ENCODE measurements around the gene ASB7.

ASB7 gene

DNA sequence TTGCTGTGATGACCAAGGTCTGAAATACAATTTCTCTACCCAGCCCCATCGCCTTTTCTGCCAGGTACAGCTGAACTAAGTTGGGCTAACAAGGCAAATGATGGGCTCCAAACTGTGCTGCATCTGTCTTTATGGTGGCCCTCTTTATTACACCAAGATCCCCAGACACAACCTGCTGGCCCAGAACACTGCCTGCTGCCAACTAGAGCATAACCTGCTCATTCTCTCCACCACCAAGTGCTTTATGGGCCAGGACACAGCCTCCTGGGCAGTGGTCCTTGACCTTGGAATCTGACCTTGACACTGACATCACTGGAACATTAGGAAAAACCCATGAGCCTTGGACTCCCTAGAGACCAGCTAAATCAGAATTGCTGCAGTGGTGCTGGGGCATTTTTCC is 3.7 kb upstream of the ASB7 start:
- DNase-seq (ENCODE audit: low read depth): no peak

DNA sequence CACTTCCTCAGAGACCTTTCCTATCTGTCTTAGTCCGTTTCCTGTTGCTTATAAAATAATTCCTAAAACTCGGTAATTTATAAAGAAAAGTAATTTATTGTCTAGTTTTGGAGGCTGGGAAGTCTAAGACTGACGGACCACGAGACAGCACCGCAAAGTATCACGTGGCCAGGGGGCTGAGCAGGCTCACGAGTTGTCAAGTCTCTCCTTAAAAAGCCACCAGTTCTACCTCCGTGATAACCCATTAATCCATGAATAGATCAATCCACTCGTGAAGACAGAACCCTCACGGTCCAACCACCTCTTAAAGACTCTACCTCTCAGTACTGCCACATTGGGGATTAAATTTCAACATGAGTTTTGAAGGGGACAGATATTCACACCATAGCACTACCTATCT is 1.2 kb upstream of the ASB7 start:
- DNase-seq (ENCODE audit: low read depth): no peak

DNA sequence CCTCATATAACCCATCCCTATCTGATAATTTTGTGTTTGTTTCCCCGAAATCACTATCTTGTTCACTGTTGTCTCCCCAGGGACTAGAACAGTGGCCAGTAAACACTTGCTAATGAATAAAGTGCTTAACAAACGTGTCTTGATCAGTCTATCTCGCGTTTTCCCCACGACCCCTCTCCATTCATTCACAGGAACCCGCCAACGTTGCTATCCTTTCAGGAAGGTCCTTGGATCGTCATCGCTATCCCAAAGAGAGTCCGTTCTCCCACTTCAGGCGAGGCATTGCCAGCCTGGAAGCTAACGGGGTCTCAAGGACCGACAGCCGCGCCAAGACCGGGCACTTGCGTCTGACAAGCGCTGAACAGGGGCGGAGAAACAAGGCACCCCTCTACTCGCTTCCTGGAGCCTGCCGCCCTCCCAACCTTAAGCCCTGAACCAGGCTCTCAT is 749 bp upstream of the ASB7 start:
- no peak for DNase-seq (ENCODE audit: low read depth)

DNA sequence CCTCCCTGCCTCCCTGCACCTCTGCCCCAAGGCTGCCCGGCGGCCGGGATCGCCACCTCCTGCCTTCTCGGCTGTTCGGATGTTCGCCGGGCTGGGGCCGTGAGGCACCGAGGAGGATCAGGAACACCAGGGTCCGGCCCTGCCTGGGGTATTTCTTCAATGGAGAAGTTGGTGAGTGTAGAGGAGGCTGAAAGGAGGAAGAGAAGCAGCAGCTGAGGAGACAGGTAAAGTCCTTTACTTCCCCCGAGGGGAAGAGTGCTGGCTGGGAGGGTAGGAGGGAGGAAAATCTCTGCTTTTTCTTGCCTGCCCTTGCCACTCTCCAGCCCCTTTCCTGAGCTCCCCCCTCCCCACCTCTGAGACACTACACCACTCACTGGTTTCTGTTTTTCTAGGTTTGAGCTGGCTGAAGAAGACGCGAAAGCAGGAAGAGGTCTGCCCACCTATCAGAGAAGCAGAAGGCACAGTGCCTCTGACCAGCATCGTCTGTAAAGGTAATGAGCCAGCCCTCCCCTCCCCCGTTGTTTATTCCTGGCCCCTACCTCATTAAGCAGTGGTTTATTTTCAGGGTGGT is 519 bp downstream of the ASB7 start:
- no peak for DNase-seq (ENCODE audit: low read depth)

DNA sequence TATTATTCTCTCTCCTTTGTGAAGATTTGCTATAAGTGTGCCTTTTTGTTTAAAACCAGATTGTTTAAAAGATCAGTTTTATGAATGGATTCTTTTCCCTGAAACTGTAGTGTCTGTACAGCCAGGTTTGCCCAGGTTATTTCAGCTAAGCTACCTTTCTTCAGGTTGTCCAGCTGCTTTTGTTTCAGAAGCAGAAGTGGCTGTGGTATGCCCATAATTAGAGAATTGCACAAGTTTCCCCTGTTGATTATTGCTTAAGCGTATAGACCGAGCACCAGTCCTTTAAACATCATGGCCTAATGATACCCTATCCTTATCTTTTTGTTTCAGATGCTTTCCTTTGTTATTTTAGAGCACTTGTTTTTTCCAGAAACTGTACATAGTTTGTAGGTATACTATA is 10.2 kb downstream of the ASB7 start:
- no peak for DNase-seq (ENCODE audit: low read depth)

DNA sequence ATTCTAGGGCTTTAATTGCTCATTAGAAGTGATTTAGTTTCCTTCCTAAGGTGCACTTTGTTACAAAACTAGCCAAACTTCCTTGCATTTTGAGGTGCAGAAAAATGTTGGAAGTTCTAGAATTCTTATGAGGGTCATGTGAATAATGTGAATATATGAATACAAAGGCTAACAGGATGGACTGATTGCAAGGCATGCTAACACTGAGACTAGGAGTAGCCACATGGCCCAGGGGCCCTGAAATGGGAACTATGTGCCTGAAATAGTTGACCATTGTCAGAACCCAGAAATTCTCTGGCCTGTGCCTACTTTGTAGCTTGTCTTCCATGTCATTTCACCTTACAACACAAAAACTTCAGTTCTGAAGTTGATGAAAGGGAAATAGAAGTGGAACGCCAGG is 10.8 kb downstream of the ASB7 start:
- no peak for DNase-seq (ENCODE audit: low read depth)

DNA sequence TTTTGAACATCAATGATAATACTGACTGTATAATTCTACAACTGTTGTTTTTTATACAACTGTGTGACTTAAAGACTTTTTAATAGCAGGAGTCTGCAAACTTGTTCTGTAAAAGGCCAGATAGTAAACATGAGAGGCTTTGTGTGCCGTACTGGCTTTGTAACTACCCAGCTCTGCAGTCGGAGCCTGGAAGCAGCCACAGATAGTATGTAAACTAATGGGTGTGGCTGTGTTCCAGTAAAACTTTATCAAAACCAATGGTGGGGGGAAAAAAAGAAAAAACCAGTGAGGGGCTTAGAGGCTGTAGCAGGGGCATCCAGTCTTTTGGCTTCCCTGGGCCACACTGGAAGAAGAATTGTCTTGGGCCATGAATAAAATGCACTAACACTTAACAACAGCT is 11.9 kb downstream of the ASB7 start:
- DNase-seq (ENCODE audit: low read depth): no peak

DNA sequence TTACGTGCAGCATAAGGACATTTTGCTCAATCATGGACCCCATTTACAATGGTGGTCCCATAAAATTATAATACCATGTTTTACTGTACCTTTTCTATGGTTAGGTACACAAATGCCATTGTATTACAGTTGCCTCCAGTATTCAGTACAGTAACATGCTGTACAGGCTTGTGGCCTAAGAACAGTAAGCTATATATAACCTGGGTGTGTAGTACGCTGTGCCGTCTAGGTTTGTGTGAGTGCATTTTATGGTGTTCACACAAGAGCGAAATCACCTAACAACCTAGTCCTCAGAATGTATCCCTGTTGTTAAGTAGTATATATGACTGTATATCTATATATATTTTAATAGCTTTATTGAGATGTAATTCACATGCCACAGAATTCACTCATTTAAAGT is 12.5 kb downstream of the ASB7 start:
- DNase-seq (ENCODE audit: low read depth): no peak

DNA sequence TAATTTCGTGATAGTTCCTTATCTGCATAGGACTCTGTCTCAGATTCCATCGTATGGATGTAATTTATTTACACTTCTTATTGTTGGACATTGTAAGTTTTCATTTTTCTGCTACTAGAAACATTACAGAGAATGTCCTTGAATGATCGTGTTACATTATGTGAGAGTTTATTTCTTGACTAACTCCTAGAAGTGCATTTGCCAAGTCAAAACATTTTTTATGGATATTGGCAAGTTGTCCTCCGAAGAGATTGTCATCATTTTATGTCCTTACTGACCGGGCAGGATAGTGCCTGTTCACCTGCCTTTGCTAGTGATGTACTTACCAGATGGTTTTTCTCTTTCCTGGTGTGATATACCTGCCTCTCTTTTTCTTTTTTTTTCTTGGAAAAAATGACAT is 13.4 kb downstream of the ASB7 start:
- no peak for DNase-seq (ENCODE audit: low read depth)

DNA sequence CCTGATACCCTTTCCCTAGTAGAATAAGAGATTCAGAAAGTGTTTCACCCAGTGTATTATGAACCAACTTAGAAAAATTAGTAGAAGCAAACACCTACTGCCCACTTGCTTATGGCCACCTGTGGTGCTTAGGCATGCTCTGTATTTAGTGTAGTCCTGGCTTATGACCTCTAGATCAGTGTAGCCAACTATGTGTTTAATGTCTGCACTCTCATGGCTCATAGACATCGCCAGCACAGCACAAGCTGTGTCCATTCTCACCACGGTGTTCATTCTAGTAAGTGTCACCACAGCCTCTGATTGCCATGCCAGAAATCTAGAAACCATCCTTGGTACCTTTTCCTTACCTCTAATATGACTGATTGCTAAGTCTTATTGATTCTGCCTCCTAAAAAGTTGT is 14.3 kb downstream of the ASB7 start:
- no peak for DNase-seq (ENCODE audit: low read depth)

DNA sequence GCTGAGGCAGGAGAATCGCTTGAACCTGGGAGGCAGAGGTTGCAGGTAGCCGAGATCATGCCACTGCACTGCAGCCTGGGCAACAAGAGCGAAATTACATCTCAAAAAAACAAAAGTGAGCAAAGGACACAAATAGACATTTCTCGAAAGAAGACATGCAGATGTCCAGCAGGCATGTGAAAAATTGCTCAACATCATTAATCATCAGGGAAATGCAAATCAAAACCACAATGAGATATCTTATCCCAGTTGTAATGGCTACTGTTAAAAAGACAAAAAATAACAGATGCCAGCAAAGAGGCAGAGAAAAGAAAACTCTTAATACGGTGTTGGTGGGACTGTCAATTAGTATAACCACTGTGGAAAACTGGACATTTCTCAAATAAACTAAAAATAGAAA is 20.9 kb downstream of the ASB7 start:
- DNase-seq (ENCODE audit: low read depth): peak; percentile 34

DNA sequence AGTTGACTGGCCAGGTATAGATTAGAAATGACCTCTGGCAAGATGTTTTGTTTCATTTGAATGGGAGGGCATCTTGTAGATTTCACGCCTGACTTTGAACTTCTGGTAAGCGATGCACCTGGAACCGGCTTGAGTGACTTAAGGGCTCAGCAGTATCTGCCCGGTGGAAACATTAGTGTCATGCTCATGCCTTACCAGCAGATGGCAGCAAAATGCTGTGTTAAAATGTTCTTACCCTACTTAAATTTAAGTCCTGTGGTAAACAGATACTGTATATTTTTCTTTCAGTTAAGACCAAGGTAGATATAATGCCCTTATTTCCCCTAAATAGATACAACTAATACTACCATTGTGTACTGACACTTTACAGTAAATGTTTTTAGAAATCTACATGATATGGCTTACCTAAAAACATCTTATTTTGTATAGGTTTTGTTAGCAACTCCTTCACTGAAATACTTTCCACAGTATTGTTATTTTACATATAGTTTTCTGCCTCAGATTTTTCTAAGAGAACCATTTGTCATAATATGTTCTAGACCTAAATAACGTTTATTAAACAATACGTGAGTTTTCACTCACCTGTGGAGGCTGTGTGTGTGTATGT is 25.5 kb downstream of the ASB7 start:
- peak; percentile 75 for DNase-seq (ENCODE audit: low read depth)

DNA sequence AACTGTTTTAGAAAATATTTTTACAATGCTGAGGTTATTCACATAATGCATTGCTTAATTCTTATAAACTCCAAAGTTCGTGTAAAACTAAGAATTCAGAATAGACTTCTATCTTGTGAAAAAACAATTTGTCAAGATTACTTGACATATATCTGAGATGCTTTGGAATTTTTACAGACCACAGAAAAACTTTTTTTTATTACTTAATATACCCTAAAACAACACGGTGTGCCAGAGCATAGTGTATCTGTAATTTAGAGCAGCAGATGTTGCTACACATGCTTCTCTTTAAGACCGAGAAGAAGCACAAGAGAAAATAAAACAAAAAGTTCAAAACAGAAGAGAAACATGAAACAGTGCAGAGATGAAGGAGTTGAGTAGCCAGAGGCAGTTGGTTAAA is 26.4 kb downstream of the ASB7 start:
- peak; percentile 10 for DNase-seq (ENCODE audit: low read depth)

DNA sequence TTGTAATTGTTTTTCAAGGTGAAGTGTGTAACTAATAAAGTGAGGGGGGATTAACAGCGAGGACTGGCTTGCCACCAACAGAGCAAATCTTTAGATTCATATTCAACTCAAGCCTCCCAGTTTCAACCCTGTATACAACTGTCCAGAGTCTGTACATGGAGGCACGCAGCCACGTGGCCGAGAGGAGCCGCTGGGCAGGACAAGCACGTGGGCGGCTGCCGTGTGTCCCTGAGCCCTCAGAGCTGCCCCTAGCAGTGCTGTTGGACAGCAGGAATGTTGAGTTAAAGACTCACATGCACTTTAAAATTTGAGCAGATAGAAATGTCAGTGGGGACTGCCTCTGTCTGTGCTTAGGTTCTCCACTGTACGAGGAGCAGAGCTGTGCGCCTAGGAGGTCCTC is 29.4 kb downstream of the ASB7 start:
- DNase-seq (ENCODE audit: low read depth): no peak

DNA sequence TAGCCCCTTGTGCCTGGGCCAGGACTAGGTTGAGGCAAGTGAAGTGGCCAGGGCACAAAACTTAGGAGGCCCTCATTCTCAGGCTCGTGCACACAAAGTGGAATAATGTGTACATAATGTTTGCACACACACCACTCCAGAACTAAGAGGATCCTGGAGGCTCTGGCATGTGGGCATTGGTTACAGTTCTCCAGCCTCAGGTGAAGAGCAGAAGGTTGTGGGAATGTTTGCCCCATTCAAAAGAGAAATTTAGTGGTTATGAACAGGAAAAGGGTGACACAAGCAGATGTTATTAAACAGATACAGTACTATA is 31.3 kb downstream of the ASB7 start:
- no peak for DNase-seq (ENCODE audit: low read depth)

DNA sequence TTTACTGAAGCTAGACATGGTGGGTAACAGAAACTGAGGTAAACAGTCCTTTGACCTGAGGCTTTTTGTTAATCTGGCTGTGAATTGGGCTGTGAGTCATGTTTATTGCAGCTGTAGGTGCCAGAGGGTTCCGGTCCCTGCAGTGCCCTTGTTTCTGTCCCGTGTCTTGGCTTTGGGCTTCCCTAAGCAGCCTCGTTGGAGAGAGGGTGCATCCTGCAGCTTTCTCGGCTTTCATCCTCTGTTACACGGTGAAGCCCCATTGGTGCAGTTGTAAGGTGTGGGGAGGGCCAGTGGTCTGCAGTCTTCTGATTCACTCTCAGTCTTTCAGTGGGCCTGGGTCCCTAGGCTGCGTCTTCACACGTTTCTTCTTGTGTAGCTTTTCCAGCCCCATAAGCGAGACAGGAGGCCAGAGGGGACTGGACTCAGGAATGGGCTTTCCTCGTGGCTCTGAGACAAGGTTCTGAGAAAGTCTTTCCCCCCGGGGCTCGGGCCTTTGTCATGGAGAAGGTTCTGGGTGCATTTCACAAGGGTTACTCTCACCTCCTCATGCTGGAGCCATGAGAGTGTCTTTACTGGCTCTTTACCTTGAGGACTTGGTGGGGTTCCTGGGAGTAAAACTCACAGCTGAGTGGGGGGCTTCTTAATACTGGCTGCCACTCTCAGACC is 33.1 kb downstream of the ASB7 start:
- no peak for DNase-seq (ENCODE audit: low read depth)

DNA sequence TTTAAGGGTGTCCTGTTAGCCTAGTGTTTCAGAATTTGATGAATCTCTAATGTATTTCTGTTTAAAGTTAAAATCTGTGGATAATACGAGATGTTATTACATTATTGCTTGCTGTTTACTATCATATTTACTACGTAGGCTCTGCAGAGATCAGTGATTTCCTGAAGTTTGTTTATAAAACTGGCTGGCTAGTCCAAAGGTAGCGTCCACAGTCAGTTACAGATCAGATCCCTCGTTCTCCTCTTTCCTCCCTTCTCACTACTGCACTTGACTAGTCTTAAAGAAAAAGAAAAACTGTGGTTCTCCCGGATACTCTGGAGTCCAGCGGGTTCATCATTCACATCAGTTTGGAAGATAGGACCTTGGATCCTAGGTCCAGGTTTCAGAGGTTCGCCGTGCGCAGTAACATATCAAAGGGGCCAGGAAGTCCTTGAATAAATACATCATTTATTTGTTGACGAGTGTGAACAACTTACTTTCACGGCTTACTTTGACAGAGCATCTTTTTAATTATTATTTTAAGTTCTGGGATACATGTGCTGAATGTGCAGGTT is 35.9 kb downstream of the ASB7 start:
- no peak for DNase-seq (ENCODE audit: low read depth)

DNA sequence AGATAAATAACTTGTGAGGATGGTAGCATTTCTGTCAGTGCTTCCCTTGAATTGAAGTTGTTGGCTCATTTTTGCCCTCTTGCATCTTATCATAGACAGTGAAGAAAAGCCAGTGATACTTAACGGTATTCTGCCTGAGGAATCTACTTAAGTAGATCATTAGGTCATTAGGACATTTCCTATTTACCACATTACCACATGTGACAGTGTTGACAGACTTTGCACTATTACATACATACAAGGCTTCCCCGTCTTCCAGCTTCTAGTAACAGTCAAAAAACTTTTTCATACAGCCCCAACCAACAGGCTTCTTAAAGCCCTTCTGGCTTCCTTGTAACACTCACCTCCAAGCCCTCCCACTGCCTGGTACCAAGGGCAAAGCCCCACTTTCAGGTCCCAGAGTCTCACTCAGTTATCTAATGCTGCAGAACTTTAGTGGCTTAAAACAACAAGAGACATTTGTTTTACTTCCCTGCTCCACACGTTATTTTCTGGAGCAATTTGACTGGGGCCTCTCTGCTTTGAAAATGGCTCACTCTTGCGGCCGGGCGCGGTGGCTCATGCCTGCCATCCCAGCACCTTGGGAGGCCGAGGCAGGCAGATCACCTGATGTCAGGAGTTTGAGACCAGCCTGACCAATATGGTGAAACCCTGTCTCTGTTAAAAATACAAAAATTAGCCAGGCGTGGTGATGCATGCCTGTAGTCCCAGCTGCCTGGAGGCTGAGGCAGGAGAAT is 40.0 kb downstream of the ASB7 start:
- no peak for DNase-seq (ENCODE audit: low read depth)

DNA sequence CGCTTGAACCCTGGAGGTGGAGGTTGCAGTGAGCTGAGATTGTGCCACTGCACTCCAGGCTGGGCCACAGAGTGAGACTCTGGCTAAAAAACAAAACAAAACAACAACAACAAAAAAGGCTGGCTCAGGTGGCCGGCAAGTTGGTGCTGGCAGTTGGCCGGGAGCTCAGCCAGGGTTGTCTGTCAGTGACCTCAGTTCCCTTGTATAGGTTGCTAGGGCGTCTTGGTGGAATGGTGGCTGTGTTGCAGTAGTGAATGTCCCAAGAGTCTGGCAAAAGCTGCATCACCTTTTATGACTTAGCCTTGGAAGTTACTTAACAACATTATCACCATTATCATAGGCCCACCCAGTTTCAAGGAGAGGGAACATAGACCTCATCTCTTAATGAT is 40.6 kb downstream of the ASB7 start:
- no peak for DNase-seq (ENCODE audit: low read depth)

DNA sequence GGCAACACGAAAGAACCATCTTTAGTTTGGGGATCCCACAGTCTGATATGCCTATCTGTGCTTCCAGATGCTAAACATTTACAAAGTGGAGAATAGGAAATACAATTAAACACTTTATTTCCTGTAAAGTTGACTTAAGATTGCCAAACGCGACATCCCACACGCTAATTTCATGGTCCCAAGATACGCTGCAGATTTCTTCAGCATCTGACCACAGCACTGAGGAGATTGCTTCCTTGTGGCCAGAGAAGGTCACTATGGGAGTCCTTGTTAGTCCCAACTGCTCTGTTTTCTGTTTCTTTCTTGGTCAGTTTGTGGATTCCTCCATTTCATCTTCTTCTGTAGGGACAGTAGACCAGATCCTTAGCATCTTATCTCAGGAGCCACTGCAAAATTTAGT is 43.3 kb downstream of the ASB7 start:
- DNase-seq (ENCODE audit: low read depth): no peak

DNA sequence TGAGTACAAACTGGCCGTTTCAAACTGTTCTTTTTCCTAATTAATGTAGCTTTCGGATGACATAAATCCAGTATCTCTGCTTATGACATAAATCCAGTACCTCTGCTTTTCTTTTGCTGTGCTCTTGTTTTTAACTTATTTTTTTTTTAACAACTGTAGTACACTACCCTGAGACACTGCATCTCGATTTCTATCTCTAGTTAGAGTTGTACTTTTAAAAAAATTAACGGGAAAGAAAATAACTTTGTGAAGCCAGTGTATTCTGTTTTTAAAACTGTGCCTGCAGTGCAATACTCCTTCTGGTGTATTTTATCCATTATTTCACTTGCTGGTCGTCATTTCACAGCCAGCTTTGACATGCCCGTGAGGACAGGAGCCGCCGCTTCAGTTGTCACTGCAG is 46.6 kb downstream of the ASB7 start:
- DNase-seq (ENCODE audit: low read depth): no peak

DNA sequence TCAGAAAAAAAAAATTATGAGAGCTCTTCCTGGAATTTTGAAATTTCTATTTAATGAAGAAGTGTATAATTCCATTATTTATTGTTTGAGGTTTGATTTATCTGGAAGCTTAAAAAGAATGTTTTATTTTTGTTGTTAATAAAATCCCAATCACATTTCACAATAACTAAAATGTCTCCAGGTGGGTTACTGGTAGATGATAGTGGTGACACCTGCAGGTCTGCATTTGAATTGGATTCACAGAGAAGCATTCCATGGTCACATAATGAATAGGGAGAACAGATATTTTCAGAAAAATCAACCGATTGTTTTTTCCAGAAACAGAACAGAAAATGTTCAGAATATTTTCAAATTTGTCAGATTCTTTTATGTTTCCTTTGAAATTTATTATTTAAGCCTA is 48.3 kb downstream of the ASB7 start:
- no peak for DNase-seq (ENCODE audit: low read depth)

DNA sequence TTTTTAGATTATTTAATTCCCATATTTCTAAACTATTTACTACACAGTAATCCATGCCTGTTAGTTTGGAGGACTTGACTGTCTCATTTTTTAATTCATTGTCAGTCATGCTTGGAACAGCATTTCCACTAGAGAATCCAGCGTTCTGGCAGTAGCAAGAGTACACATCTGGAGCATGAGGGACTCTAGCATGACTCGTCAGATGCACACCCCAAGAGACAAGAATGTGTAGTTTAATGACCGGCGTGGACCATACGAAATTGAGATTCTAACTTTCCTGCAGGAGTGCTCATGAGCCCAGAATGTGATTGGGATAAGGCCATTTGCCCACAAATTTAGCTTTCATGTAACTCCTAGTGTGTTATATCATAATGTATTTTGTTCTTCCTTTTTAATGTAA is 48.9 kb downstream of the ASB7 start:
- DNase-seq (ENCODE audit: low read depth): no peak

Data from fibroblast of the conjunctiva (primary cell).